CD14-positive monocyte (primary cell): ENCODE results near the gene ADRM1. TPM values are rescaled to one million over a fixed set of nuclear protein-coding genes. Genes with fewer than 3 reads are reported as not detected.

Experiments used
- DNase-seq, 3 donors: peaks; one replicate each; pipeline ENCODE4 v3.0.0-alpha.2; 2011 to 2022
- H2AFZ ChIP-seq: 2 replicates; pipeline ENCODE4 v1.6.0; 2012; ENCODE audit warnings: mild to moderate bottlenecking, low read depth, low read length, inconsistent platforms; ENCODE audit not compliant: insufficient read depth, poor library complexity, severe bottlenecking
- H3K27ac ChIP-seq, 2 donors: 1 replicate in 1 of 2; 2 replicates in 1 of 2; pipeline ENCODE4 v1.5.1; 2012 to 2013; ENCODE audit warnings: low read length in 2 of 2, control low read depth in 1 of 2, inconsistent platforms in 1 of 2, low read depth in 1 of 2, mild to moderate bottlenecking in 1 of 2
- H3K27me3 ChIP-seq, 2 donors: one replicate each; pipeline versions ENCODE4 v1.6.0 to v1.6.1; 2011 to 2013; ENCODE audit warnings: low read length in 2 of 2; ENCODE audit not compliant: control insufficient read depth in 2 of 2, insufficient read depth in 2 of 2
- H3K36me3 ChIP-seq, 2 donors: replicated peaks in 1 of 2; 1 replicate in 1 of 2; 2 replicates in 1 of 2; pipeline versions ENCODE4 v1.5.1 to v1.6.1; 2012 to 2013; ENCODE audit warnings: low read length in 2 of 2, control low read depth in 1 of 2, inconsistent platforms in 1 of 2, mild to moderate bottlenecking in 1 of 2; ENCODE audit not compliant: insufficient read depth in 2 of 2, control insufficient read depth in 1 of 2
- H3K4me1 ChIP-seq, 2 donors: 1 replicate in 1 of 2; 2 replicates in 1 of 2; pipeline versions ENCODE4 v1.5.1 to v1.6.1; 2012 to 2013; ENCODE audit warnings: low read length in 2 of 2, control low read depth in 1 of 2, inconsistent platforms in 1 of 2, mild to moderate bottlenecking in 1 of 2, moderate library complexity in 1 of 2; ENCODE audit not compliant: insufficient read depth in 2 of 2, control insufficient read depth in 1 of 2
- H3K4me2 ChIP-seq: replicated peaks from 2 replicates; pipeline ENCODE3; 2012; ENCODE audit warnings: low read length, moderate library complexity, mild to moderate bottlenecking; ENCODE audit not compliant: poor library complexity, severe bottlenecking; ENCODE audit errors: extremely low read depth
- H3K4me3 ChIP-seq, 3 experiments: fragments of 200-600 bp in 1 of 3; sonication (generic) in 1 of 3; replicated peaks in 1 of 3; 1 replicate in 2 of 3; 2 replicates in 1 of 3; pipeline ENCODE4 v1.5.1; 2011 to 2013; ENCODE audit warnings: low read length in 3 of 3, mild to moderate bottlenecking in 3 of 3, control low read depth in 2 of 3, low read depth in 2 of 3, inconsistent platforms in 1 of 3, moderate library complexity in 1 of 3
- H3K79me2 ChIP-seq: 2 replicates; pipeline ENCODE4 v1.6.0; 2012; ENCODE audit warnings: mild to moderate bottlenecking, control low read depth, inconsistent platforms, low read length, moderate library complexity; ENCODE audit not compliant: insufficient read depth
- H3K9ac ChIP-seq: 2 replicates; pipeline ENCODE4 v1.6.0; 2017; ENCODE audit warnings: low read length, mild to moderate bottlenecking; ENCODE audit not compliant: insufficient read depth, poor library complexity, severe bottlenecking
- H3K9me3 ChIP-seq, 2 donors: replicated peaks in 1 of 2; 1 replicate in 1 of 2; 2 replicates in 1 of 2; pipeline versions ENCODE4 v1.5.1 to v1.6.1; 2012 to 2013; ENCODE audit warnings: low read length in 2 of 2, control low read depth in 1 of 2; ENCODE audit not compliant: control insufficient read depth in 1 of 2, insufficient read depth in 1 of 2
- H4K20me1 ChIP-seq: 2 replicates; pipeline ENCODE4 v1.6.0; 2012; ENCODE audit warnings: mild to moderate bottlenecking, low read length, control low read depth, moderate library complexity; ENCODE audit not compliant: insufficient read depth
- H3K27ac Mint-ChIP-seq, 7 donors: one replicate each; pipeline ENCODE4 v1.8.0; 2020; ENCODE audit warnings: mild to moderate bottlenecking in 7 of 7, mixed read lengths in 7 of 7, moderate library complexity in 6 of 7, inconsistent platforms in 2 of 7
- H3K27me3 Mint-ChIP-seq, 3 donors: one replicate each; pipeline ENCODE4 v1.8.0; 2021 to 2022; ENCODE audit warnings: low read depth in 3 of 3, mild to moderate bottlenecking in 3 of 3, mixed read lengths in 3 of 3, moderate library complexity in 3 of 3, inconsistent platforms in 1 of 3
- H3K36me3 Mint-ChIP-seq, 2 donors: one replicate each; pipeline ENCODE4 v1.8.0; 2020; ENCODE audit warnings: mixed read lengths in 2 of 2, inconsistent platforms in 1 of 2, mild to moderate bottlenecking in 1 of 2
- H3K4me1 Mint-ChIP-seq: one replicate; pipeline ENCODE4 v1.8.0; 2020; ENCODE audit warnings: mild to moderate bottlenecking, mixed read lengths
- H3K4me3 Mint-ChIP-seq, 2 donors: one replicate each; pipeline ENCODE4 v1.8.0; 2020; ENCODE audit warnings: mild to moderate bottlenecking in 2 of 2, mixed read lengths in 2 of 2, moderate library complexity in 1 of 2
- H3K9me3 Mint-ChIP-seq, 7 donors: one replicate each; pipeline ENCODE4 v1.8.0; 2020 to 2022; ENCODE audit warnings: mixed read lengths in 7 of 7, mild to moderate bottlenecking in 6 of 7, moderate library complexity in 6 of 7, inconsistent platforms in 2 of 7
- WGBS: methylation state at CpG from one replicate; pipeline ENCODE4 v1.1.5; 2013; ENCODE audit warnings: missing lambda C conversion rate; ENCODE audit not compliant: insufficient coverage; 5-methylcytosine and 5-hydroxymethylcytosine counted together
- intact Hi-C, 2 donors: fragments of 100-400 bp; cut with micrococcal nuclease; formaldehyde crosslinking; loops; one replicate each; pipeline versions ENCODE4 v1.15.0 to v1.15.1; 2023
- polyA plus RNA-seq, 3 donors: library from polyadenylated mRNA; depleted of rRNA in 1 of 3; unstranded in 2 of 3; stranded (reverse) in 1 of 3; fragments of 300-500 nt in 2 of 3; fragments of >200 nt in 1 of 3; fragmentation: Illumina TruSeq in 2 of 3; gene quantifications; 1 replicate in 2 of 3; 2 replicates in 1 of 3; pipeline ENCODE4 v1.2.3, GENCODE V29; 2012 to 2021
- TF ChIP-seq, protein P1 (sequence below): fragments of 200-600 bp; IDR thresholded peaks from one replicate; pipeline ENCODE4 v1.8.0; 2022; ENCODE audit warnings: antibody characterized with exemption, mild to moderate bottlenecking

Gene ADRM1
- polyA plus RNA-seq, 3 donors = 63.3 to 81.5 (median 72.5) TPM

DNA sequence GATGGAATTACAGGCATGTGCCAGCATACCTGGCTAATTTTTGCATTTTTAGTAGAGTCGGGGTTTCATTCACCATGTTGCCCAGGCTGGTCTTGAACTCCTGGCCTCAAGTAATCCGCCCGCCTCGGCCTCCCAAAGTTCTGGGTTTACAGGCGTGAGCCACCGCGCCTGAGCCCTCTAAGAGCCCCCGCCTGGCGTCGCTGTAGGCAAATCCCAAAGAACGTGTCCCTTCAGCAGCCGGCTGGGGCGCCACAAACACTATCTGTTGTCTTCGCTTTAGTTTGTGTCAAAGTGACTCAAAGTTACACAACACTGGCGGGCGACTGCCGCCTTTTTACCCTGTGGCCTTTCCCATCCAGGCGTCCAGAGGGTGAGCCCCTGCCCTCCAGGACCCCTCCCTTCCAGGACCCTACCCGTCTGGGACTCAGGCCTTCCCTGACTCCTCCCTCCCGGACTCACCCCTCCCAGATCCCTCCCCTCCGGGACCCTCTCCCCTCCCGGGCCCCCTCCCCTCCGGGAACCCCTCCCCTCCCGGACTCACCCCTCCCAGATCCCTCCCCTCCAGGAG lies 940 bp upstream of the ADRM1 start:
- peak overlapping the region; percentile 87 for H3K4me2 ChIP-seq
- H3K36me3 ChIP-seq = peaks cover 25 to 28% of the 10 kb centered on the region in 2 donors
- DNase-seq = peak; percentile 92 to 95 (median 95)
- H3K4me1 ChIP-seq = peaks cover 17 to 18% of the 10 kb centered on the region in 2 donors
- intact Hi-C loops = loop anchor here (1.0 to 10.0 kb wide), 10 partner anchors 65 to 633 kb away; partner anchors contain the start of genes CABLES2 (in 1 of the 2), GID8 (in 1 of the 2), LSM14B (in 1 of the 2) and MTG2 (in 1 of the 2)
- peak overlapping the region; percentile 91 for H2AFZ ChIP-seq
- peak overlapping the region; percentile 88 to 92 for H3K4me3 Mint-ChIP-seq
- TF ChIP-seq, protein P1, sequence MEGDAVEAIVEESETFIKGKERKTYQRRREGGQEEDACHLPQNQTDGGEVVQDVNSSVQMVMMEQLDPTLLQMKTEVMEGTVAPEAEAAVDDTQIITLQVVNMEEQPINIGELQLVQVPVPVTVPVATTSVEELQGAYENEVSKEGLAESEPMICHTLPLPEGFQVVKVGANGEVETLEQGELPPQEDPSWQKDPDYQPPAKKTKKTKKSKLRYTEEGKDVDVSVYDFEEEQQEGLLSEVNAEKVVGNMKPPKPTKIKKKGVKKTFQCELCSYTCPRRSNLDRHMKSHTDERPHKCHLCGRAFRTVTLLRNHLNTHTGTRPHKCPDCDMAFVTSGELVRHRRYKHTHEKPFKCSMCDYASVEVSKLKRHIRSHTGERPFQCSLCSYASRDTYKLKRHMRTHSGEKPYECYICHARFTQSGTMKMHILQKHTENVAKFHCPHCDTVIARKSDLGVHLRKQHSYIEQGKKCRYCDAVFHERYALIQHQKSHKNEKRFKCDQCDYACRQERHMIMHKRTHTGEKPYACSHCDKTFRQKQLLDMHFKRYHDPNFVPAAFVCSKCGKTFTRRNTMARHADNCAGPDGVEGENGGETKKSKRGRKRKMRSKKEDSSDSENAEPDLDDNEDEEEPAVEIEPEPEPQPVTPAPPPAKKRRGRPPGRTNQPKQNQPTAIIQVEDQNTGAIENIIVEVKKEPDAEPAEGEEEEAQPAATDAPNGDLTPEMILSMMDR = peak; percentile 68
- peaks cover 33% of the 10 kb centered on the region for H3K79me2 ChIP-seq
- no peaks in the 10 kb centered on the region for H3K9me3 Mint-ChIP-seq
- H4K20me1 ChIP-seq = peaks cover 35% of the 10 kb centered on the region
- H3K4me1 Mint-ChIP-seq = peaks cover 26% of the 10 kb centered on the region
- 1% methylated on average over 20 of the region's 24 CpGs for WGBS
- H3K27me3 ChIP-seq = no peaks in the 10 kb centered on the region
- peaks cover 0 to 4% (median 3%) of the 10 kb centered on the region in 3 donors for H3K27me3 Mint-ChIP-seq
- H3K9me3 ChIP-seq = no peaks in the 10 kb centered on the region
- H3K36me3 Mint-ChIP-seq = peaks cover 22 to 40% of the 10 kb centered on the region in 2 donors
- peak overlapping the region; percentile 97 for H3K9ac ChIP-seq
- peak overlapping the region; percentile 96 to 98 for H3K27ac ChIP-seq
- H3K27ac Mint-ChIP-seq = peak overlapping the region; percentile 93 to 99 (median 98)
- peak overlapping the region; percentile 72 to 96 (median 85) for H3K4me3 ChIP-seq

DNA sequence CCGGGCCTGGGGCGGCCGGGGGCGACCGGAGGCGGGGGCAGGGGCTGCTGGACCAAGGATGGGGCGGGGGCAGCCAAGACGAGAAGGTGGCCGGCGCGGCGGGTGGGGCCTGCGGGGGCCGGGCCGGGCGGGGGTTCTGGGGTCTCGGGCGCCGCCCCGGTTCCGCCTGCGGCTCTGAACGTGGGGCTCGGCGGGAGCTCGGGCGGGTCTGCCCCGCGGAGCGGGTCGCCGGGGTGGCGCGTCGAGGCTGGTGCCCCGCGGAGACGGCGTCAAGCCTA lies 204 bp downstream of the ADRM1 start:
- Histone ChIP-seq H4K20me1 (peaks cover 47% of the 10 kb centered on the region), H3K4me3 (peak overlapping the region; percentile 60 to 96 (median 85)), H2AFZ (peak overlapping the region; percentile 2), H3K27me3 (no peaks in the 10 kb centered on the region), H3K79me2 (peaks cover 33% of the 10 kb centered on the region), H3K4me2 (peak overlapping the region; percentile 87), H3K9ac (peak overlapping the region; percentile 97), H3K4me1 (peaks cover 17 to 18% of the 10 kb centered on the region in 2 donors), H3K9me3 (no peaks in the 10 kb centered on the region), H3K27ac (peak overlapping the region in 1 of 2 donors; percentile 98), H3K36me3 (peaks cover 36 to 39% of the 10 kb centered on the region in 2 donors)
- H3K27me3 Mint-ChIP-seq = peaks cover 0 to 4% (median 3%) of the 10 kb centered on the region in 3 donors
- TF ChIP-seq, protein P1 = no peak
- peaks cover 26% of the 10 kb centered on the region for H3K4me1 Mint-ChIP-seq
- 0% methylated on average over 33 of the region's 39 CpGs for WGBS
- no peak for DNase-seq
- H3K27ac Mint-ChIP-seq = peak overlapping the region in 6 of 7 donors; percentile 60 to 98 (median 66)
- H3K9me3 Mint-ChIP-seq = no peaks in the 10 kb centered on the region
- H3K4me3 Mint-ChIP-seq = peak overlapping the region; percentile 83 to 90
- peaks cover 34 to 50% of the 10 kb centered on the region in 2 donors for H3K36me3 Mint-ChIP-seq
- intact Hi-C loops = loop anchor here (5.0 to 10.0 kb wide), 8 partner anchors 66 to 632 kb away; partner anchors contain the start of genes GID8 (in 1 of the 2), LSM14B (in 1 of the 2), MTG2 (in 1 of the 2) and OGFR (in 1 of the 2)
